Stimulated activated CD4-positive, alpha-beta T cell treated with anti-CD3 and anti-CD28 coated beads, Interleukin-4, amount 100 ng/mL, for 48 hours (primary cell): ENCODE results near the gene PARVG.

Experiments
- DNase-seq, 2 donors: peaks; one replicate each; pipeline ENCODE4 v3.0.0-alpha.2; 2020; ENCODE audit warnings: low read depth in 2 of 2

Gene PARVG

GRCh38 chr22:44179989-44180705 lies 578 bp upstream of the PARVG start:
- no peak for DNase-seq

DNA sequence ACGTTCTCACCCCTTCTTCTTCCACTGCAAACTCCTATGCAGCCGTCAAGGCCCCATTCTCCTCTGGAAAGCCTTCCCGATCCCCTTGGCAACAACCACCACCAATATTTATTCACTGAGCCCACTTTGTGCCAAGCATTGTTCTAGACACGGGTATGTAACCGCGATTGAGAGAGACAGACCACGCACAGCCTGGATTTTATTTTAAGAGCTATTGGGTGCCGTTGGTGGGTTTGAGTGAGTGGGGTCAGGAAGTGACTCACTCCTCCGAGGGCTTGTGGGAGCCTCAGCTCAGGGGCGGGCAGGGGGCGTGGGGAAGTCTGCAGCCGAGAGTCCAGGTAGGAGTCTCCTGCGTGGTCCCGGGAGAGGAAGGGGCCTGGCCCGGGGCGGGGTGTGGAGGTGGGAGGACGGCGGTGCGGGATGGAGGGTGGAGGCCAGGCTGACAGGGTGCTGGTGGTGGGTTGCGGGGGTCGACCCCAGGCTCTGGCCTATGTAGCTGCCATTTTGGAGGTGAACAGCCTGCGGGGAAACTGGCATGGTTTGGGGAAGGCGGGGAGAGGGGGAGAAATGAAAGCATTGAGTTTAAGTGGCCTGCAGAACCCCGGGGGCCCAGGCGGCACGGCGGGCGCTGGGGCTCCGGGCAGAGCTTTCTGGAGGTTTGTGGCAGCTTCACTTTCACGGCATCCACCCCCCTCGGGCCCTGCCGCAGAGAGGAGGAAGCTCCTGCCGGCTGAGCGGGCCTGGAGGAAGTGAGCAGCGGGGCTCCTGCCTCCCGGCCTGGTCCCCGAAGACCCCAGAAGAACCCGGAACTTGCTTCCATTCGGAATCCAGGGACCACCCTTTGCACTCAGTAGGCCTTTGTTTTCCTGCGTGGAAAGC lies 547 bp downstream of the PARVG start:
- DNase-seq = peak; percentile 40 to 42

DNA sequence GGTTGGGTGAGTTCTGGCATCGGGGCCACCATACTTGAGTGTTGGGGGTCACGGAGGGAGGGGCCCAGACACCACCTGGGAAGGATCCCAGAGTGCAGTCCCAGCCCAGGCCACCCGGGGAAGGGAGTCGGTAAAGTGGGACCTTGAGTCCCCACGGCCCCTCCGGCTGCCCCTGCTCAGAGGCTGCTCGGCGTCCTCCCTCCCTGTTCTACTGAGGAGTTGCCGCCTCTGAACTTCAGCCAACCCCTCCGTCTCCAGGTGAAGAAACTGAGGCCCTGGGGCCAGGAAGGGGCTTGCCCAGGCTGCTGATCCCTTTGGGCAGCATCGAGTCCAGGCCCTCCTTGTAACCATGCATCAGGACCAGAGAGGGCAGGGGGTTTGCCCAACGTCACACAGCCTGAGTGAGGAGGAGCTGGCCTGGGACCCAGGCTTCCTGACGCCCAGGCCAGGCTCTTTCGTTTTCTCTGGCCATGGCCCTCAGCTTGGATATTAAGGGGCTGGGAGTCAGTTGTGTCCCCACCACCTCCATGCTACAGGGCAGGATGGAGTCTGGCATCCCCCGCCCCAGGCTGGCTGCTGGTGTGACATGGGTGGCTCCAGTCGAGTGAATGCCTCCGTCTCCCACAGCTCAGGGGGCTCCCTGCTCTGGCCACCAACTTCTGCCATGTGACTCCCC lies 1.3 kb downstream of the PARVG start:
- peak; percentile 12 to 29 for DNase-seq

- DNase-seq = peak; percentile 22 to 28
Observed at GRCh38 chr22:44182588-44183286, 2.0 kb downstream of the PARVG start.

- no peak for DNase-seq
Observed at GRCh38 chr22:44183287-44183588, 2.5 kb downstream of the PARVG start.

- no peak for DNase-seq
Observed at GRCh38 chr22:44184006-44184405, 3.3 kb downstream of the PARVG start.

GRCh38 chr22:44185237-44186120 lies 4.8 kb downstream of the PARVG start:
- DNase-seq = no peak

DNA sequence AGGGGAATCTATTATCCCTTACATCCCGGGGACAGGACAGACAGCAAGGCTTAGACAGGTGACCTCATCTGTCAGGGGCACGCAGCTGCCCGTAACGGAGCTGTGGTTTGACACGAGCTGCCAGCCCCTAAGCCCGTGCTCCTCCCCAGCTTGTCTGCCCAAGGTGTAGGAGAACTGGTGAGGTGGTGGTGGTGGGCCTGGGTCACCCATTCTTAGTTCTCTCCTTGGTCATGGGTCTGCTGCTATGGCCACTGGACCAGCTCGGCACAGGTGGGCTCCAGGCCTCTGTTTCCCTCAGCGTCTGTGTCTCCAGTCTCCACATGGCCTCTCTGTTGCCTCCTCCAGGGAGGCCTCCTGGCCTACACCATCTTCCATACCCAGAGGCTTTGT lies 5.4 kb downstream of the PARVG start:
- DNase-seq = no peak

GRCh38 chr22:44186737-44187136 lies 6.0 kb downstream of the PARVG start:
- no peak for DNase-seq

DNA sequence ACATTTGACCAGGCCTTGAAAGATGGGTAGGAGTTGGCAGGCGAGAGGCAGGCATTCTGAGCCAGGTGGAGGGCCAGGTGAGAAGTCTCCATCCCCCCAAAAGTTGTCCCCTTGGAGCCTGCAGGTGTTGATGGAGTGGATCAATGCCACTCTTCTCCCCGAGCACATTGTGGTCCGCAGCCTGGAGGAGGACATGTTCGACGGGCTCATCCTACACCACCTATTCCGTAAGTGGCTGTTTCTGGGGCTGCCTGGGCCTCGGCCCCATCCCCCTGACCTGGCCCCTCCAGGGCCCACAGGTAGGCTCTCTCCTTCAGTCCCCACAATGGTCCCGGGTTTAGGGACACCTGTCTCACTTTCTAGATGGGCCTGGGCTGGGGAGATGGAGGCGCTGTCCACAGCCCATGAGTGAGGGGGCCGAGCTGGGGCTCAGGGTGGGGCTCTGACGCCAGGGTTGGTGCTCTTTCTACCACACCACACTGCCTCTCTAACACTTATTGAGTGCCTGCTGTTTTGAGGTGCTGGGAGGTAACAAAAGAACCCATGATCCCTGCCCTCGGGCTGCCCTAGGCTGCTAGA lies 7.0 kb downstream of the PARVG start:
- no peak for DNase-seq

GRCh38 chr22:44188316-44188715 lies 7.6 kb downstream of the PARVG start:
- DNase-seq = no peak

GRCh38 chr22:44188986-44189630 lies 8.4 kb downstream of the PARVG start:
- no peak for DNase-seq

GRCh38 chr22:44190381-44190976 lies 9.8 kb downstream of the PARVG start:
- no peak for DNase-seq

DNA sequence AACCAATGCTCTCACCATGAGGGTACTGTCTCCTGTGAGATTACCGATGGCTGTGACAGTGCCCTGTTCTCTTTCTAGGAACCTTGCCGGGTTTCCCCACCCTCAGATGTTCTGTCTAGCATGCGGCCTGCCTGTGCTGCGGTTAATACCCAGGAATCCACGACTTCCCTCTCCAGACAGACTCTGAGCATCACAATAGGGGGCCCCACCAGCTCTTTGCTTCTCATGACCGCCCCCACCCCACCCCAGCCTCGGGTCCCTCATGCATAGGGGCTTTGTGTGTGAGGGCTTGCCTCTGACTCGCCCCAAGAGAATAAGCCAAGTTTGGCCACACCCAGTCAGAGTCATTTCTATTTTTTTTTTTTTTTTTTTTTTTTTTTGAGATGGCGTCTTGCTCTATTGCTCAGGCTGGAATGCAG lies 10.3 kb downstream of the PARVG start:
- peak; percentile 25 to 38 for DNase-seq

GRCh38 chr22:44192098-44192815 lies 11.5 kb downstream of the PARVG start:
- peak; percentile 22 to 60 for DNase-seq

GRCh38 chr22:44192816-44193534 lies 12.2 kb downstream of the PARVG start:
- DNase-seq = no peak

GRCh38 chr22:44193535-44193891 lies 12.8 kb downstream of the PARVG start:
- peak in 1 of 2 donors; percentile 12 for DNase-seq

GRCh38 chr22:44194569-44194968 lies 13.8 kb downstream of the PARVG start:
- no peak for DNase-seq
